DND-41 (cell line): Measurements from ENCODE around the gene CERK.

ENCODE experiments used
- CTCF ChIP-seq: IDR thresholded peaks from 2 replicates; pipeline ENCODE4 v1.5.1; 2012; ENCODE audit warnings: borderline replicate concordance, low read length, moderate library complexity, mild to moderate bottlenecking; ENCODE audit not compliant: poor library complexity, severe bottlenecking; ENCODE audit errors: extremely low read depth
- EZH2 ChIP-seq: IDR thresholded peaks from 3 replicates; pipeline ENCODE4 v1.6.1; 2012; ENCODE audit warnings: borderline replicate concordance, low read depth, mild to moderate bottlenecking, moderate library complexity, low read length, inconsistent platforms; ENCODE audit not compliant: severe bottlenecking

- TF ChIP-seq CTCF, result no peak
- TF ChIP-seq EZH2, result no peak
These were observed 31.2 kb upstream of the CERK start for GRCh38 chr22:46769191-46769675.
